PC-9 (cell line): ENCODE measurements around the gene MTIF3. TPM values are rescaled to one million over a fixed set of nuclear protein-coding genes. Genes with fewer than 3 reads are reported as not detected.

Experiments used
- BruUV-seq: library from RNA; stranded (reverse); fragments of 400-500 nt; replicated peaks from 2 replicates; lab custom pipeline; 2021; lab: Mats Ljungman, UMichigan
- CTCF ChIA-PET: fragments of 300-600 bp; sonication (Branson Sonifier 250); formaldehyde crosslinking; loops from one replicate; lab custom pipeline; 2022; ENCODE audit warnings: antibody characterized with exemption; lab: Charles Lee
- POLR2A ChIA-PET: fragments of 300-600 bp; sonication (Branson Sonifier 250); formaldehyde crosslinking; loops from one replicate; lab custom pipeline; 2022; ENCODE audit warnings: antibody characterized with exemption; ENCODE audit not compliant: unreplicated experiment; lab: Charles Lee
- DNase-seq, 2 experiments: peaks; one replicate each; pipeline versions ENCODE4 v3.0.0 to v3.0.0-alpha.2; 2015 to 2022; ENCODE audit warnings: mixed read lengths in 1 of 2
- H2AFZ ChIP-seq: fragments of 200-600 bp; sonication (generic); 2 replicates; pipeline ENCODE4 v1.8.1; 2017; ENCODE audit warnings: antibody characterized with exemption
- H3F3A ChIP-seq: fragments of 200-600 bp; sonication (generic); 2 replicates; pipeline ENCODE4 v1.8.1; 2017; ENCODE audit warnings: antibody characterized with exemption, mild to moderate bottlenecking, low read depth; ENCODE audit not compliant: insufficient read depth
- H3K27ac ChIP-seq: fragments of 200-600 bp; sonication (generic); 2 replicates; pipeline ENCODE4 v1.6.1; 2016; ENCODE audit warnings: mixed run types
- H3K27me3 ChIP-seq: fragments of 200-600 bp; sonication (generic); 2 replicates; pipeline ENCODE4 v1.6.1; 2016; ENCODE audit warnings: low read depth, mixed run types; ENCODE audit not compliant: insufficient read depth
- H3K36me3 ChIP-seq: fragments of 200-600 bp; sonication (generic); 2 replicates; pipeline ENCODE4 v1.6.1; 2016; ENCODE audit warnings: low read depth, mixed run types
- H3K4me1 ChIP-seq: fragments of 200-600 bp; sonication (generic); replicated peaks from 2 replicates; pipeline ENCODE4 v1.6.1; 2016; ENCODE audit warnings: mixed run types; ENCODE audit not compliant: insufficient read depth
- H3K4me2 ChIP-seq: fragments of 200-600 bp; sonication (generic); 2 replicates; pipeline ENCODE4 v1.6.1; 2017; ENCODE audit warnings: mixed run types
- H3K4me3 ChIP-seq: fragments of 200-600 bp; sonication (generic); 2 replicates; pipeline ENCODE4 v1.6.1; 2016; ENCODE audit warnings: mixed run types
- H3K79me2 ChIP-seq: fragments of 200-600 bp; sonication (generic); 2 replicates; pipeline ENCODE4 v1.6.1; 2017; ENCODE audit warnings: low read depth, mixed run types
- H3K9me2 ChIP-seq: fragments of 200-600 bp; sonication (generic); 2 replicates; pipeline ENCODE4 v1.8.1; 2017; ENCODE audit warnings: mild to moderate bottlenecking; ENCODE audit not compliant: insufficient read depth
- H3K9me3 ChIP-seq: fragments of 200-600 bp; sonication (generic); 2 replicates; pipeline ENCODE4 v1.8.1; 2016; ENCODE audit warnings: low read depth; ENCODE audit not compliant: insufficient read depth
- H4K20me1 ChIP-seq: fragments of 200-600 bp; sonication (generic); 2 replicates; pipeline ENCODE4 v1.8.1; 2017; ENCODE audit not compliant: insufficient read depth
- CTCF ChIP-seq: fragments of 200-600 bp; sonication (generic); conservative IDR thresholded peaks from 2 replicates; pipeline ENCODE4 v1.6.1; 2017; ENCODE audit warnings: mixed run types, antibody characterized with exemption, mild to moderate bottlenecking, moderate library complexity
- EZH2 ChIP-seq: fragments of 200-600 bp; sonication (generic); IDR thresholded peaks from 2 replicates; pipeline ENCODE4 v1.8.0; 2017; ENCODE audit warnings: antibody characterized with exemption, low read depth
- intact Hi-C: fragments of 100-400 bp; cut with micrococcal nuclease; formaldehyde crosslinking; loops from one replicate; pipeline ENCODE4 v1.10.0; 2022; ENCODE audit not compliant: unreplicated experiment
- total RNA-seq: library from RNA; stranded (reverse); gene quantifications from 2 replicates; pipeline ENCODE4 v1.2.3, GENCODE V29; 2021

Gene MTIF3
- total RNA-seq, 1 experiment from 2014 or later: 28.3 TPM

GRCh38 chr13:27465611-27466010, 15.2 kb upstream of the MTIF3 start:
- DNase-seq: no peak
- no peaks in the 10 kb centered on the region for H3K9me2 ChIP-seq
- no peaks in the 10 kb centered on the region for H3F3A ChIP-seq

GRCh38 chr13:27463500-27463899, 13.1 kb upstream of the MTIF3 start:
- DNase-seq: no peak
- H3K36me3 ChIP-seq: no peaks in the 10 kb centered on the region
- CTCF ChIA-PET: interaction anchor here (1.2 kb wide), 1 partner anchor 16 kb away, joined by 4 read pairs; no protein-coding TSS in a partner anchor
- no peaks in the 10 kb centered on the region for H4K20me1 ChIP-seq
- H3K9me2 ChIP-seq: no peaks in the 10 kb centered on the region
- no peak overlapping the region for H3K4me2 ChIP-seq
- no peaks in the 10 kb centered on the region for H3K9me3 ChIP-seq
- POLR2A ChIA-PET: no interaction called here
- no peaks in the 10 kb centered on the region for H3K79me2 ChIP-seq
- no peak overlapping the region for H3K4me3 ChIP-seq
- H3K4me1 ChIP-seq: no peaks in the 10 kb centered on the region
- no TSS peak for BruUV-seq
- no peak overlapping the region for H2AFZ ChIP-seq
- H3F3A ChIP-seq: no peaks in the 10 kb centered on the region
- no peaks in the 10 kb centered on the region for H3K27me3 ChIP-seq
- intact Hi-C loops: no loop called here
- no peak overlapping the region for H3K27ac ChIP-seq
- TF ChIP-seq EZH2: no peak
- TF ChIP-seq CTCF: no peak

More at GRCh38 chr13:27465611-27466010, 15.2 kb upstream of the MTIF3 start:
- no peaks in the 10 kb centered on the region for H3K79me2 ChIP-seq
- BruUV-seq: no TSS peak
- ChIA-PET POLR2A (no interaction called here), CTCF (no interaction called here)
- H3K27ac ChIP-seq: no peak overlapping the region
- H3K36me3 ChIP-seq: no peaks in the 10 kb centered on the region
- TF ChIP-seq CTCF: no peak
- no peak for TF ChIP-seq EZH2
- H2AFZ ChIP-seq: no peak overlapping the region
- H4K20me1 ChIP-seq: no peaks in the 10 kb centered on the region
- intact Hi-C loops: no loop called here
- H3K27me3 ChIP-seq: no peaks in the 10 kb centered on the region
- no peak overlapping the region for H3K4me3 ChIP-seq
- no peak overlapping the region for H3K4me2 ChIP-seq
- no peaks in the 10 kb centered on the region for H3K9me3 ChIP-seq
- no peaks in the 10 kb centered on the region for H3K4me1 ChIP-seq

GRCh38 chr13:27461940-27462584, 11.7 kb upstream of the MTIF3 start:
- intact Hi-C loops: no loop called here
- Histone ChIP-seq H3K4me2 (no peak overlapping the region), H3K27ac (no peak overlapping the region), H3K36me3 (no peaks in the 10 kb centered on the region), H3K79me2 (no peaks in the 10 kb centered on the region), H3K9me3 (no peaks in the 10 kb centered on the region), H2AFZ (no peak overlapping the region), H3K9me2 (no peaks in the 10 kb centered on the region), H3K4me1 (no peaks in the 10 kb centered on the region), H3K4me3 (no peak overlapping the region), H3F3A (no peaks in the 10 kb centered on the region), H4K20me1 (no peaks in the 10 kb centered on the region), H3K27me3 (no peaks in the 10 kb centered on the region)
- TF ChIP-seq EZH2 (no peak), CTCF (no peak)
- ChIA-PET CTCF (no interaction called here), POLR2A (no interaction called here)
- no TSS peak for BruUV-seq
- DNase-seq: no peak
